Measurements from ENCODE around the gene CWC27.

CWC27 gene

GRCh38 chr5:64835266-64835665 lies 66.5 kb downstream of the CWC27 start:
- TF ChIP-seq, protein P1, sequence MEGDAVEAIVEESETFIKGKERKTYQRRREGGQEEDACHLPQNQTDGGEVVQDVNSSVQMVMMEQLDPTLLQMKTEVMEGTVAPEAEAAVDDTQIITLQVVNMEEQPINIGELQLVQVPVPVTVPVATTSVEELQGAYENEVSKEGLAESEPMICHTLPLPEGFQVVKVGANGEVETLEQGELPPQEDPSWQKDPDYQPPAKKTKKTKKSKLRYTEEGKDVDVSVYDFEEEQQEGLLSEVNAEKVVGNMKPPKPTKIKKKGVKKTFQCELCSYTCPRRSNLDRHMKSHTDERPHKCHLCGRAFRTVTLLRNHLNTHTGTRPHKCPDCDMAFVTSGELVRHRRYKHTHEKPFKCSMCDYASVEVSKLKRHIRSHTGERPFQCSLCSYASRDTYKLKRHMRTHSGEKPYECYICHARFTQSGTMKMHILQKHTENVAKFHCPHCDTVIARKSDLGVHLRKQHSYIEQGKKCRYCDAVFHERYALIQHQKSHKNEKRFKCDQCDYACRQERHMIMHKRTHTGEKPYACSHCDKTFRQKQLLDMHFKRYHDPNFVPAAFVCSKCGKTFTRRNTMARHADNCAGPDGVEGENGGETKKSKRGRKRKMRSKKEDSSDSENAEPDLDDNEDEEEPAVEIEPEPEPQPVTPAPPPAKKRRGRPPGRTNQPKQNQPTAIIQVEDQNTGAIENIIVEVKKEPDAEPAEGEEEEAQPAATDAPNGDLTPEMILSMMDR (IDR thresholded peaks at IDR 0.05; ENCODE audit: low read depth, low read length), result no peak
- H3K36me3 ChIP-seq, result no peaks in the 10 kb centered on the region
- DNase-seq, result no peak
- H3K9me3 ChIP-seq (ENCODE audit: severe bottlenecking), result peaks cover 3% of the 10 kb centered on the region
- no peak overlapping the region for H3K4me3 ChIP-seq (ENCODE audit: low read depth, low read length)
- H3K27ac ChIP-seq, result no peak overlapping the region
- H3K27me3 ChIP-seq (ENCODE audit: insufficient read depth, low read depth, severe bottlenecking), result no peaks in the 10 kb centered on the region

DNA sequence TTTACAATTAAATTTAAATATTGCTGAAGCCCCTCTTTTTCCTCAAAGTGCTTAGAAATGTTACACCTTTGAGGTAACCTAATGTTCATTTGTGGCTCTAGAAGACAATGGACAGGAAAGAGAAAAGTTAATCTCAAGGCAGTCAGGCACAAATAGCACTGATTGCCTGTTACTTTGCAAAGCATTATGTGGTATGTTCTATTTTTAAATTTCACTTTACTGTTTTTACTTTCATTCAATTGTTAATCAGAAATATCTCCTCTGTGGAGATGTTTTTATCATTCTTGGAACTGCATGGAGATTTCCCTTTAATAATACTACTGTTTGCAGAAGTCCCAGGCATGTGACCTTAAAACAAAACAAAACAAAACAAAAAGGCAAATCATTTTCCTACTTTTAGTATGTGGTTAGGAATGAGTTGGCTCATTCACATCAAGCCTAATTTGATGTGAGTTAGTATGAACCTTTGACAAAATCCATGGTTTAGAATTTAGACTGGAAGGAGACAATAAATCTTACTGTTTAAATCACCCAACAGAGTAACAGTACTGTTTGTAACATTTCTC lies 67.5 kb downstream of the CWC27 start:
- no peaks in the 10 kb centered on the region for H3K27me3 ChIP-seq (ENCODE audit: insufficient read depth, low read depth, severe bottlenecking)
- no peak overlapping the region for H3K4me3 ChIP-seq (ENCODE audit: low read depth, low read length)
- no peak for DNase-seq
- TF ChIP-seq, protein P1 (IDR thresholded peaks at IDR 0.05; ENCODE audit: low read depth, low read length), result no peak
- H3K9me3 ChIP-seq (ENCODE audit: severe bottlenecking), result no peaks in the 10 kb centered on the region
- H3K36me3 ChIP-seq, result no peaks in the 10 kb centered on the region
- H3K27ac ChIP-seq, result no peak overlapping the region

DNA sequence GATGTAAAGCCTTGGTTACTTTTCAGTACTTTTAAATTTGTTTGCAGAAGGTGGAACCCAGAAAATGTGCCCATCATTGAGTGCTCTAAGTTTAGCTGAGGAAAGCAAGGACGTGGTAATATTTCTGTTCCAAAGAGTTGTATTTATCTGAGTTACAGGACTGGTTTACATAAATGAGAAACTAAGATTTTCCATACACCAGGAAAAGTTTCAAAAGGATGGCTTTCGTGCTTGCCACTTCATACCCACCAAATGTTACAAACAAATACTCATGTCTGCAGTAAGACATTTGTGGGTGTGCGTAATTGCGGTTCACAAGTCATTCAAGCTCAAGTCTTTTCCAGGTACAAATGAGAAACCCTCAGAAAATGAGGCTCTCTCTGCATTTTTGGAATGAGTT lies 68.1 kb downstream of the CWC27 start:
- TF ChIP-seq, protein P1 (IDR thresholded peaks at IDR 0.05; ENCODE audit: low read depth, low read length), result no peak
- no peaks in the 10 kb centered on the region for H3K36me3 ChIP-seq
- no peak for DNase-seq
- no peak overlapping the region for H3K27ac ChIP-seq
- no peaks in the 10 kb centered on the region for H3K9me3 ChIP-seq (ENCODE audit: severe bottlenecking)
- no peaks in the 10 kb centered on the region for H3K27me3 ChIP-seq (ENCODE audit: insufficient read depth, low read depth, severe bottlenecking)
- H3K4me3 ChIP-seq (ENCODE audit: low read depth, low read length), result no peak overlapping the region

DNA sequence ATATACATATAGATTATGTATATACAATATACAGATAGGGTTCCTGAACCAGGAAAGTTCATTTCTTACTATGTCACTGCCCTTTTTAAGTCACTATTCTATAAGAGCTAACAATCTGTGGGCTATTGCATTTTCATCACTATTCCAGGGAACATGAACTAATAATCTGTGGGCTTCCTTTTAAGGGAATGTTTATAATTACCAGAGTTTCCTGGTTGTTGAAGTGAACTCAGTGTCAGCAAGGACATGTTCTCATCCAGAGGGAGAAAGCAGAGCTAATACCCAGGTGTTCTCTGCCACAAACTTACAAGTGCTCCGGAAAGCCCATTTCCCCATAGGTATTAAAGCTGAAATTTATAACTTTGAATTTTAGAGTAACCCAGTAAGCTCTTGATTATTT lies 69.6 kb downstream of the CWC27 start:
- no peak overlapping the region for H3K27ac ChIP-seq
- no peaks in the 10 kb centered on the region for H3K36me3 ChIP-seq
- no peaks in the 10 kb centered on the region for H3K27me3 ChIP-seq (ENCODE audit: insufficient read depth, low read depth, severe bottlenecking)
- no peaks in the 10 kb centered on the region for H3K9me3 ChIP-seq (ENCODE audit: severe bottlenecking)
- DNase-seq, result no peak
- H3K4me3 ChIP-seq (ENCODE audit: low read depth, low read length), result no peak overlapping the region
- TF ChIP-seq, protein P1 (IDR thresholded peaks at IDR 0.05; ENCODE audit: low read depth, low read length), result no peak

GRCh38 chr5:64838803-64839202 lies 70.1 kb downstream of the CWC27 start:
- H3K27me3 ChIP-seq (ENCODE audit: insufficient read depth, low read depth, severe bottlenecking), result no peaks in the 10 kb centered on the region
- no peak overlapping the region for H3K27ac ChIP-seq
- no peak overlapping the region for H3K4me3 ChIP-seq (ENCODE audit: low read depth, low read length)
- no peaks in the 10 kb centered on the region for H3K36me3 ChIP-seq
- DNase-seq, result no peak
- H3K9me3 ChIP-seq (ENCODE audit: severe bottlenecking), result no peaks in the 10 kb centered on the region
- TF ChIP-seq, protein P1 (IDR thresholded peaks at IDR 0.05; ENCODE audit: low read depth, low read length), result no peak

DNA sequence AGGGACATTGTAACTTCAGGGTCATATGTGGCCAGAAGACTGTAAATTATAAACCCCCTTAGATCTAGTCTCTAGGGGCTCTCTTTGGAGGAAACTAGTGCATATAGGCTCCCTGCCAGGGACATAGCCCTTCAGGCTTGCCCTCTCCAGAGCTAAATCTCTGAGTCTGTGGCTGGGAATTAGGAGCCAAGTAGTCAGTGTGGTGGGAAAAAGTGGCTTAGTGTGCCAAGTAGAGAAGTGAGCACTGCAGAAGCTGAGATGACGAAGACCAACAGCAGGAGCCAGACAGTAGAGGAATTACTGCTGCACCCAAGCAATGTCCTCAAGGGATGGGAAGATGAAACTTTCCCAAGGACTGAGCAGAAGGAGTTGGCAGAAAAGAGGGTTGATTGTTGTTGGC lies 71.2 kb downstream of the CWC27 start:
- Histone ChIP-seq H3K9me3 (ENCODE audit: severe bottlenecking) (peaks cover under 1% of the 10 kb centered on the region), H3K4me3 (ENCODE audit: low read depth, low read length) (no peak overlapping the region), H3K27ac (no peak overlapping the region), H3K27me3 (ENCODE audit: insufficient read depth, low read depth, severe bottlenecking) (no peaks in the 10 kb centered on the region), H3K36me3 (no peaks in the 10 kb centered on the region)
- TF ChIP-seq, protein P1 (IDR thresholded peaks at IDR 0.05; ENCODE audit: low read depth, low read length), result no peak
- no peak for DNase-seq
